RWPE2 (cell line): ENCODE measurements around the gene CFAP161.

Experiments used
- ATAC-seq: fragments of 200-7000 bp; cut with Tn5 transposase; 3 replicates; pipeline ENCODE4 v1.9.1; 2021; ENCODE audit warnings: low read depth
- DNase-seq: peaks from one replicate; pipeline ENCODE4 v3.0.0-alpha.2; 2020; ENCODE audit warnings: low spot score
- H3K27ac ChIP-seq: fragments of 450-650 bp; 2 replicates; pipeline ENCODE4 v1.5.1; 2017; ENCODE audit warnings: mild to moderate bottlenecking; ENCODE audit not compliant: poor library complexity, severe bottlenecking
- H3K27me3 ChIP-seq: fragments of 250-450 bp; sonication (Bioruptor Pico); 2 replicates; pipeline ENCODE4 v1.5.1; 2021; ENCODE audit warnings: mild to moderate bottlenecking, moderate library complexity; ENCODE audit not compliant: insufficient read depth, poor library complexity, severe bottlenecking
- H3K36me3 ChIP-seq: fragments of 250-450 bp; sonication (Bioruptor Pico); 2 replicates; pipeline ENCODE4 v1.5.1; 2020; ENCODE audit warnings: low read depth, mild to moderate bottlenecking, moderate library complexity
- H3K4me1 ChIP-seq: fragments of 250-450 bp; sonication (Bioruptor Pico); 2 replicates; pipeline ENCODE4 v1.5.1; 2021; ENCODE audit warnings: mild to moderate bottlenecking, moderate library complexity; ENCODE audit not compliant: insufficient read depth, poor library complexity, severe bottlenecking
- H3K4me3 ChIP-seq: fragments of 250-450 bp; sonication (Bioruptor Pico); 2 replicates; pipeline ENCODE4 v1.5.1; 2021; ENCODE audit warnings: mild to moderate bottlenecking, moderate library complexity; ENCODE audit not compliant: severe bottlenecking
- H3K9me3 ChIP-seq: fragments of 250-450 bp; sonication (Bioruptor Pico); 2 replicates; pipeline ENCODE4 v1.5.1; 2021; ENCODE audit warnings: mild to moderate bottlenecking, moderate library complexity; ENCODE audit not compliant: severe bottlenecking
- TF ChIP-seq, protein P1 (sequence below): fragments of 450-650 bp; IDR thresholded peaks from one replicate; pipeline ENCODE4 v1.5.1; 2017; ENCODE audit warnings: mild to moderate bottlenecking, moderate library complexity; ENCODE audit not compliant: poor library complexity, severe bottlenecking

The CFAP161 gene

DNA sequence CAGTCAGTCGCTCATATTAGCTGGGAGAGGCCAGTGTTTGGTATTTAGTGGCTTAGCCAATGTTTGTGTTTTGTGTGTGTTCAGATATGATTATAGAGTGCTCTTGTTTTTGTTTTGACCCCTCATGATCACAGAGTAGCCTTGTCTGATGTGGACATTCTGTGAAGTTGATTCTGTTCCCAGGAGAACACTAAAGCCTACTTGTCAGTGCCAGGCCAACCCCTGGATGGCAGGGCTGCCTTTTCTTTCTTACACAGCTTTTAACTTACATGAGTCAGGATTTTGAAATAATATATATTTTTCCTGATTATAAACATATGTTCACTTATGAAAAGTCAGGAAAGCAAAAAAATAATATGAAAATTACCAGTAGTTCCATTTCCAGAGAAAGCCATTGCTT, 11.9 kb downstream of the CFAP161 start:
- TF ChIP-seq, protein P1, sequence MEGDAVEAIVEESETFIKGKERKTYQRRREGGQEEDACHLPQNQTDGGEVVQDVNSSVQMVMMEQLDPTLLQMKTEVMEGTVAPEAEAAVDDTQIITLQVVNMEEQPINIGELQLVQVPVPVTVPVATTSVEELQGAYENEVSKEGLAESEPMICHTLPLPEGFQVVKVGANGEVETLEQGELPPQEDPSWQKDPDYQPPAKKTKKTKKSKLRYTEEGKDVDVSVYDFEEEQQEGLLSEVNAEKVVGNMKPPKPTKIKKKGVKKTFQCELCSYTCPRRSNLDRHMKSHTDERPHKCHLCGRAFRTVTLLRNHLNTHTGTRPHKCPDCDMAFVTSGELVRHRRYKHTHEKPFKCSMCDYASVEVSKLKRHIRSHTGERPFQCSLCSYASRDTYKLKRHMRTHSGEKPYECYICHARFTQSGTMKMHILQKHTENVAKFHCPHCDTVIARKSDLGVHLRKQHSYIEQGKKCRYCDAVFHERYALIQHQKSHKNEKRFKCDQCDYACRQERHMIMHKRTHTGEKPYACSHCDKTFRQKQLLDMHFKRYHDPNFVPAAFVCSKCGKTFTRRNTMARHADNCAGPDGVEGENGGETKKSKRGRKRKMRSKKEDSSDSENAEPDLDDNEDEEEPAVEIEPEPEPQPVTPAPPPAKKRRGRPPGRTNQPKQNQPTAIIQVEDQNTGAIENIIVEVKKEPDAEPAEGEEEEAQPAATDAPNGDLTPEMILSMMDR: no peak
- H3K27me3 ChIP-seq: no peaks in the 10 kb centered on the region
- no peaks in the 10 kb centered on the region for H3K36me3 ChIP-seq
- no peak overlapping the region for H3K27ac ChIP-seq
- no peaks in the 10 kb centered on the region for H3K4me1 ChIP-seq
- ATAC-seq (no peak), DNase-seq (no peak)
- no peaks in the 10 kb centered on the region for H3K9me3 ChIP-seq
- no peak overlapping the region for H3K4me3 ChIP-seq

DNA sequence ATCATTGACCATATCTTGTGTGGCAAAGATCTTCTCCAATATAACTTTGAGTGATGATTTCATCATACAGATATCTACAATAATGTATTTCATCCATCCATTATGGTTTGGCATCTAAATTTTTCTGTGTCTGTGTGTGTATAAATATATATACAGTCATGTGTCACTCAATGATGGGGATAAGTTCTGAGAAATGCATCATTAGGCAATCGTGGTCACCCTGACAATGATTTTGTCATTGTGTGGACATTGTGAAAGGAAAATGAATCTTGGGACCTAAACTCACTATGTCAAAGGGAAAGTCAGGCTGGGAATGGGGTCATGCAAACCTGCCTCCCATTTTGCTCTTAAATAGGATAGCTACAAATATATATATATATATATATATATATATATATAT, 12.4 kb downstream of the CFAP161 start:
- no peaks in the 10 kb centered on the region for H3K4me1 ChIP-seq
- H3K4me3 ChIP-seq: no peak overlapping the region
- H3K36me3 ChIP-seq: no peaks in the 10 kb centered on the region
- ATAC-seq (no peak), DNase-seq (no peak)
- H3K27ac ChIP-seq: no peak overlapping the region
- no peaks in the 10 kb centered on the region for H3K27me3 ChIP-seq
- TF ChIP-seq, protein P1: no peak
- H3K9me3 ChIP-seq: no peaks in the 10 kb centered on the region

DNA sequence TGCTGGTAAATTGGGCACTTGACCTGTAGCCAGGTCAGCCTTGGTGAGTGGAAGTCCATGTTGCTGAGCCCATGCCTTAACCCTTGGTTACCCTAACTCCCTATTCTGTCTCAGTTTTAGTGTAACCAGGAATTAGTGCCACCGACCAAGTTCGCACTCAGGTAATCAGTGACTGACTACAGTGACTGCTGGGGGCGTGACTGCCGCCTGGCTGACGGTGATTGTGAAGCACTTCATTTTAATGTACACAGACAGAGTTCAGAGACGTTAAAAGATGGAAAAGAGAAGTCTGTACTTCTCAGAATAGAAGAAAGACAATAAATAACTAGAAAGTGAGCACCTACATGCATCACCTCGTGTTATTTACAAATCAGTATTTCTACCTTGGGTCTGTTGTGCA, 17.3 kb downstream of the CFAP161 start:
- Histone ChIP-seq H3K27me3 (no peaks in the 10 kb centered on the region), H3K9me3 (no peaks in the 10 kb centered on the region), H3K36me3 (no peaks in the 10 kb centered on the region), H3K4me1 (peaks cover 6% of the 10 kb centered on the region), H3K27ac (no peak overlapping the region), H3K4me3 (no peak overlapping the region)
- DNase-seq: no peak
- ATAC-seq: no peak
- TF ChIP-seq, protein P1: no peak

DNA sequence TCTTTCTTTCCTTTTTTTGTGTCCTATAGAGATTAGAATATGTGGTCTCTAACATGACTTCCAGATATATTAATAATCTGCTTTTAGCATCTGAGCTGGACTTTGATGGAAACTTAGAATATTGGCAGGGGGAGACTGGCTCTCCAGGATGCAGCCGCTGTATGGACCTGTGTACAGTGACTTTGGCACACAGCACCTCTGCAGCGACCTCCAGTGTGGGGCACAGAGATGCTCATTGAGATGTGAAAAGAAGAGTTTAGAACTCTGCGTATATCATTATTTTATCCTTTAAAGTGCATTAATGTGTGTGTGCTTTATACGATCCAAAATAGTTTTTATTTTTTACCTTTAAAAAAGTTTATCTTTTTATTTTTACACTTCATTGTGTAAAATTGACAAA, 18.3 kb downstream of the CFAP161 start:
- Histone ChIP-seq H3K4me3 (no peak overlapping the region), H3K9me3 (no peaks in the 10 kb centered on the region), H3K27ac (no peak overlapping the region), H3K36me3 (no peaks in the 10 kb centered on the region), H3K27me3 (no peaks in the 10 kb centered on the region), H3K4me1 (peaks cover 15% of the 10 kb centered on the region)
- DNase-seq (no peak), ATAC-seq (no peak)
- TF ChIP-seq, protein P1: peak; percentile 24

DNA sequence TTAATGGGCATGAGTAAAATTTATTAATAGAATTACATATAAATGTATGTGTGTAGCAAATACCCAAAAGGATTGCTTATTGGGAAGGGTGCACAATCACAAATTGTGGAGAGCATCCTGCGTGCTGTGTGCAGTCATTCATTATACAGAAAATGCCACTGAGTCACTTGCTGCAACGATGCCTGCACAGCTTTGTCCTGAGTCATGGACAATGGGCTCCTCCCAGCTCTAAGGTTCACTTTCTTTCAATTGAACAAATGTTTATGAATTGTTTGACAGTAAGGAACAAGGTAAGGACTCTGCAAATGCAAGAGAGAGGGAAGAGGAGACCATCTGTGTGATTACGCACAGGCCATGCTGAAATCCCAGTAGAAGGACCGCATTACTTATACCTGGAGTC, 18.7 kb downstream of the CFAP161 start:
- TF ChIP-seq, protein P1: no peak
- peak; percentile 20; the same call in 1 of the 3 replicates for ATAC-seq

More for the DNA sequence above, 18.7 kb downstream of the CFAP161 start:
- H3K4me3 ChIP-seq: no peak overlapping the region
- peaks cover 19% of the 10 kb centered on the region for H3K4me1 ChIP-seq
- no peaks in the 10 kb centered on the region for H3K36me3 ChIP-seq
- no peaks in the 10 kb centered on the region for H3K9me3 ChIP-seq
- DNase-seq: no peak
- H3K27ac ChIP-seq: no peak overlapping the region
- H3K27me3 ChIP-seq: no peaks in the 10 kb centered on the region
